ENCODE measurements around the gene ST6GAL2. TPM values are rescaled to one million over a fixed set of nuclear protein-coding genes. Genes with fewer than 3 reads are reported as not detected.

Gene ST6GAL2, protein sequence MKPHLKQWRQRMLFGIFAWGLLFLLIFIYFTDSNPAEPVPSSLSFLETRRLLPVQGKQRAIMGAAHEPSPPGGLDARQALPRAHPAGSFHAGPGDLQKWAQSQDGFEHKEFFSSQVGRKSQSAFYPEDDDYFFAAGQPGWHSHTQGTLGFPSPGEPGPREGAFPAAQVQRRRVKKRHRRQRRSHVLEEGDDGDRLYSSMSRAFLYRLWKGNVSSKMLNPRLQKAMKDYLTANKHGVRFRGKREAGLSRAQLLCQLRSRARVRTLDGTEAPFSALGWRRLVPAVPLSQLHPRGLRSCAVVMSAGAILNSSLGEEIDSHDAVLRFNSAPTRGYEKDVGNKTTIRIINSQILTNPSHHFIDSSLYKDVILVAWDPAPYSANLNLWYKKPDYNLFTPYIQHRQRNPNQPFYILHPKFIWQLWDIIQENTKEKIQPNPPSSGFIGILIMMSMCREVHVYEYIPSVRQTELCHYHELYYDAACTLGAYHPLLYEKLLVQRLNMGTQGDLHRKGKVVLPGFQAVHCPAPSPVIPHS
- total RNA-seq (ENCODE audit: insufficient read depth, low replicate concordance) = 117 TPM

DNA sequence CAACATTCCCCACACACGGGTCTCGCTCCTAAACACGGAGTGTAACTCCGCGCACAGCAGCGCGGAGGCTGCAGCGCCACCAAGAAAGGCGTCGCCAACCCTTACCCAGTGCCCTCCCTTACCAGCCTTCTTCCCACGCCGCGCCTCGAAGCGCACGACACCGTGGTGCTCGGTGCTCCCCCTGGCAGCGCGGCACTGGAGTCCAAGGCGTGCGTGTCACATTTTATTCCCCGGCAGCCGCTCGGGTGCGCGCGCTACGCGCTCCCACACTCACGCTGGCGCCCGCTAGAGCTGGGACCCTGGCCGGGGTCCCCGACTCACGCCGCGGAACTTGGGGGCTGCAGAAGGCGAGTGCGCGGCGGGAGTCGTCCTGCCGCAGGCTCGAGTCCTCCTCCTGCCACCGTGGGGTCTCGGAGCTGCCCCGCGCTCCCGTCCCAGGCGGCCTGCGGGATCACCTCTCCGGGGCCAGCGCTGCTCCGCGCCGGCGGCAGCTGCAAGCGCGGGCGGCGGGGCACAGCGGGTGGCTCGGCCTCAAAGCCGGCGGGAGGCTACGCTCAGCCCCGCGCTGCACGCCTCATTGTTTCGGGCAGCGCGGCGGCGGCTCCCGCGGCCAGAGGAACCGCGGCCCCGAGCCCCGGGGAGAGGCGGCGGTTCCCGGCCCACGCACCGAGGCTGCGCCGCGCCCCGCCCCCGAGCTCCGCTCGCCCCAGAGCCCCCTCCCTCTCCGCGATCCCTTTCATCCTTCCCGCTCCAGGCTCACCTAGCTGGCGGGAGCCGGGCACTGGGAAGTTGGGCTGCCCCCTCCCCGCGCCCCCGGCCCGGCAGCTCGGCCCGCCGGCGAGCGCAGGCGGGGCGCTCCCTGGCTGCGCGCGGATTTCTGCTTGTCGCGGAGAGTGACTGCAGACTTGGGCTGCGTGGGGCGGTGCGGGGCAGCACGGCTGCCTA, at the start of gene ST6GAL2:
Gene ST6GAL2 (minus strand): TSS at position 197 of the 945 bp plus-strand sequence. CDS start 42,190 bp downstream, outside the sequence.
- peak; percentile 64 for DNase-seq (ENCODE audit: low spot score)

DNA sequence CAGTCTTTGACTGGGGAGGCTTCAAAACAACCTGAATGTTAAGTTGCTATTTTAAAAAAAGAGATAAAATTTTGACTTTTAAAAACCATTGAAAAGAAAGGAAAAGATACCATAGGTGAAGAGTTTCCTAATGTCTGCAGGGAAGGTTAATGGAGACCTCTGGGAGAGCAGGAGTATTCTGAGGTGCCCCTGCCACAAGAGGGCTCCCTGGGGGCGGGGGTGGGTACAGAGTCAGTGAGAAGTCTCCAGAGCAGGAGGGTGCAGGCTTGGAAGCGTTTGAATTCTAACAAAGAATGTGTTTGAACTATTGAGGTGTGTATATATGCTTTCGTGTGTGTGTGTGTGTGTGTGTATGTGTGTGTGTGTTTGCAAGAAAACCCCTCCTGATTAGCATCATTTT, 46.7 kb upstream of the ST6GAL2 start:
- no peak for DNase-seq (ENCODE audit: low spot score)

DNA sequence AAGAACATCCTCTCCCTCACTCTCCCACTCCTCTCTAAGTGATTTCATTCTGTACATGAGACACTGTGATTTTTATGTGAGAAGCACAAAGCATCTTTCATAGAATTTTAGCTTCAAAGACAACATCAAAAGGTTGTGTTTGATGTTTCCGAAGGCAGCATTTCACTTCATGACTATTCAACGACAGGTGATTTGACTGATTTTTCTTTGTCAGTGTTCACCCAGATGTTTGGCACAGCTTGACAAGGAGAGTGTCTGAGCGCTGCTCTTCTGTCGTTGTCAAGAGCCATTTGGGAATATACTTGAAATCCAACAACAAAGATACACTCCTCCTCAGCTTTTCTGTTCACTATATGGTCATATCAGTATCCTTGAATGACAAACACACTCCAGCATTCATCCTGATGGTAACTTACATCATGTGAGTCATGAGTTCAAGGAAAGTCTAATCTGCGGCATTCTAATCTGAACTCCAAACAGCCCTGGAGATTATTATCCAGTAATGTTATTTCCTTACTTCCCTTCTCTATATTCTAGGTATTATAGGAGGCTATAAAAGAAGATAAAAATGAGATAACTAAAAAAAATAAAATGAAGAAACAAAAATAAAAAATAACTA, 45.9 kb upstream of the ST6GAL2 start:
- no peak for DNase-seq (ENCODE audit: low spot score)

DNA sequence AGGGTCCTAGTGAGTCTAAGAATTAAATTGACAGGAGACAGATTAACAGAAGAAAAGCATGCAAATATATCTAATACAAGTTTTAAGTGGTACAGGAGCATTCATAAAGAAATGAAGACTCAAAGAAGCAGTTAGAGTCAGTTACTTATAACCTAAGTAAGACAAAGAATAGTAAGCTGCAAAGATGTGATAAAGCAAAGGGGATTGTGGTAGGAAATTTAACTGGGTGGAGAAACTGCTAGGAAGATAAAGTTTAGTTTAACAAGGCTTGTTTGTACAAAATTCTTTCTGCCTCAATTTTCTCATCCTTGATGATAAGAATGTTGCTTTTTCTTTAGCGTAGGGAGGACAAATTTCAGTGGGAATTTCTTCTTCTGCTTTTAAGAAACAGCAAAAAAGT, 35.5 kb upstream of the ST6GAL2 start:
- DNase-seq (ENCODE audit: low spot score) = no peak

DNA sequence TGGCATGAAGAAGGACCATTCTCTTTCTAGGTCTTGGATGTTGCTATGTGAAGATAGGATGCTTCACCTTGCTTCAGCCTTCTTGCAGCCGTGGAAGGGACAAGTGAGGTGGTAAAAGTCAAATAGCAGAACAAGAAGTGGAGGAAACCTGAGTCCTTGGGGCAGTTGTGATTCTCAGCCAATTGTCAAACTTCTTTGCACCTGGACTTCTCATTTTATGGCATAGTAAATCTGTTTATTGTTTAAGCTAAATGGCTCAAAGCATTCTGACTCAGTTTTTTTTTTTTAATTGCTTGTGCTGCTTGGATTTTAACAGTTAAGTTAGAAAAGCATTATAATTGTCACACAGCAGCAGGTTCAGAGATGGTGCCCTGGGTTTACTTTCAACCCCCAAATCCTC, 33.0 kb upstream of the ST6GAL2 start:
- no peak for DNase-seq (ENCODE audit: low spot score)

DNA sequence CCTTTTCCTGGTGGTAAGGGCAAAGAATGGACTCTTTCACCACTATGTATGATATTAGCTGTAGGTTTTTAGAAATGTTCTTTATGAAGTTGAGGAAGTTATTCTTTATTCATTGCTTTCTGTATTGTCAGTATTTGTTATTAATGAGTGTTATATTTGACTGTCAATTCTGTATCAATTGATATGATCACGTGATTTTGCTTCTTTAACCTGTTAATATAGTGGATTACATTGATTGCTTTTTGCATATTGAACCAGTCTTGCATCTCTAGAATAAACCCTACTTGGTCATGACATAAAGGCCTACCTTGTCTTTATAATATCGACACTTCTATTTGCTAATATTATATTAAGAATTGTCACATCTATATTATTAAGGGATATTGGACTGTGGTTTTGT, 18.3 kb upstream of the ST6GAL2 start:
- no peak for DNase-seq (ENCODE audit: low spot score)

DNA sequence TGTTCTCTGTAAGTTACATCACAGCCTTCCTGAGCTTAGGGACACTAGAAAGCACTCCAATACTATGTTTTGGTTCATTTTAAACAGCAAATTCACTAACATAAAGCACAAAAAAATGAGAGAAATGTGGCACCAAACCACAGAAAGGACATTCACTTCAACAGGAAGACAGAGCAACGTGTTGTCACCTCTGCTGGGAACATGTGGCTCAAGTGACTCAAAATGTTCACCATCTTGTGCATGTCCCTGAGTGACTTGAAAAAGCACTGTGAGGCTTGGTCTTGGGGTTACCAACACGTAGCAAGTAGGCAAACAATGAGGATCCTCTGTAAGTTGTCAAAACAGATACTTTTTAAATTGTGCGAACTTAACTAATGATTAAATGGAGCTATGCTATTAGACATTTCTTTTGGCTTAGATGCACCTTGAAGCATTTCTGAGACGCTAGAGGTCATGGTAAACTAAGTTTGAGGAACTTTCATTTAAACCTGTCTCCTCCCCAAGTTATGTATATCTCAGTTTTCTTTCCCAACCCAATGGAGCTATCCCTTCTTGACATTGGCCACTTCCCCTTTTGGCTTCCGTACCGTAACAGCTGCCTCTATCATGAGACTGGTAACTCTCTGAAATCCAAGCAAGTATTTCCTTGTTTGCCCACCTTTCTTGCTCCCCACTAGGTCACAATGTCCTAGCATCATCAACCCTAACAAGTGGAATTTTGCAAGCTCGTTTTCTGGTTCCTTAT, 14.0 kb upstream of the ST6GAL2 start:
- DNase-seq (ENCODE audit: low spot score) = no peak

DNA sequence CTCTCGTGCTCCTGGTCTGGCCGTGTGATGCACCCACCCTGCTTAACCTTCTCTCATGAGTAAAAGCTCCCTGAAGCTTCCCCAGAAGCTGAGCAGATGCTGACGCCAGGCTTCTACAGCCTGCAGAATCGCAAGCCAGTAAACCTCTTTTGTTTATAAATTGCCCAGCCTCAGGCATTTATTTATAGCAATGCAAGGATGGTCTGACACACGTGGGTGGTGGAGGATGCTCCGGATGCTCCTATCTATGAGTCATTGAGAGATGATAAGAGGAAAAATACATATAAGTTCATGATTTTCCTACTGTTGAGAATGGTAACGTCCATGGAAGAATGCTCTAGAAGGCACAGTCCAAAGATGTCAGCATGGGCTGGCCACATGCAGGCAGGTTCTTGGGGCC, 8.6 kb upstream of the ST6GAL2 start:
- no peak for DNase-seq (ENCODE audit: low spot score)

DNA sequence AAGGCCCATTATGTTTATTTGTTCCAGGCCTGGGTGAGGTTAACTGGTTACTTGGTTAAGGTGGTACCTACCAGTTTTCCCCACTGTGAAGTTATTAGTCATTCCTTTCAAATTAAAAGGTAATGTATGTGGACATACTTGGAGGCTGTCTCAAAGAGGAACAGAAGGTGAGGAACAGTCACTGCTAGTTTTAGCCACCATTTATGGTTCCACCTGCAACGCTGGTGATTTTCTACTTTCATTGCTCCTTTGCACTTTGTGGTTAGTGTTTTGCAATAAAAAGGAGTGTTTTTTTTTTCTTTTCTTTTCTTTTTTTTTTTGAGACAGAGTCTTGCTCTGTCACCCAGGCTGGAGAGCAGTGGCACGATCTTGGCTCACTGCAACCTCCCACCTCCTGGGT, 6.1 kb upstream of the ST6GAL2 start:
- no peak for DNase-seq (ENCODE audit: low spot score)

DNA sequence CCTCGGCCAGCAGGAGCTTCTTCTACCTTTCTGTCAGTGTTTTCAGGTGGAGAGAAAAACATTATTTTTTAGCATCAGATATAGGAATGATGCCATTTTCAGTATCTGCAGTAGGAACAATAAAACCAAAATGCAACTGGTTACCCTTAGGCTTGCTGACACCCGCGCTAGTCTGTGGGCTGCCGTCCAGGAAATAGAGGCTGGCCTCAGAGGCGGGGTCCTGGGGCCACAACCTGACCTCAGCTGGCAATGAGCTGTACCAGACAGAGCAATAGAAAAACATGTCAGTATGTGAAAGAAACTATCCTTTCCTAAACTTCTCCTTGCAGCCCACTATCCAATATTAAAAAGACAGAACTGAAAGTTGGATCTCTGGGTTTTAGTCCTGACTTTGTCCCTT, 4.6 kb upstream of the ST6GAL2 start:
- no peak for DNase-seq (ENCODE audit: low spot score)

DNA sequence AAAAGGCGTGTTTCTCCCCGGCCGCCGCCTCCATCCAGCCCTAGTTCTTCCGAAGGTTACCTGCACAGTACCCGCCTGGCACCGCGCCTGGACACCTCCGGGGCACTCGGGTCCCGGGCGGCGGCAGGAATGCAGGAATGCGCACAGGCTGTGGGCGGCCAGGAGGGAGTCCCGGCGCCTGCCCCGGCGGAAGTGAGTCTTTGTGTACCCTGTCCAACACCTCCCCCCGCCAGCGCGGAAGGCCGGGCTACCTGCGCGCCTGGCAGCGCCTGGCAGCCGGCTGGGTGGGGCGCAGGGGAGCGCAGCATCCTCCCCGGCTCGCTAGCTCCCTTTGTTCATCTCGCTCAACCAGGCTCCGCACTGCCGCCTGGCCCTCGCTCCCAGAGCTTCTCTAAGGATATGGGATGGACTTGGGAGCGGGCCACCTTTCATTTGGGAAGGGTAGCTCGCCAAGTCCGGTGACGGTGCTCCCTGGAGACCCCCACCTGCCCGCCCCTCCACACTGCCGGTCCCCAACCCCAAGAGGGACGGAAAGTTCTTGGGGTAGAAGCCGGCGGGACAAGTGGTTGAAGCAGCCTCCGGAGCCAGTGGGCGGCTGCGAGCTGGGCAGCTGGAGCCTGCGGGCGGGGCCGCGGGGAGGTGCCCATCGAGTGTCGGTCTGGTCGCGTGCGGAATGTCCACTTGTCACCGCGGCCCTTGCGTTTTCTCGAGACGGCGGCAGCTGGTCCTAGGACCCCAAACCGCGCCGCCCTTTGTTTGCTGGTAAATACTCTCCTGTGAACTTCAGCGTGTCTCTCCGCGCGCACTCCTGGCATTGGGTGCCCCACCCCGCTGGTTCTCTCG, 1.2 kb upstream of the ST6GAL2 start:
- DNase-seq (ENCODE audit: low spot score) = peak; percentile 66

DNA sequence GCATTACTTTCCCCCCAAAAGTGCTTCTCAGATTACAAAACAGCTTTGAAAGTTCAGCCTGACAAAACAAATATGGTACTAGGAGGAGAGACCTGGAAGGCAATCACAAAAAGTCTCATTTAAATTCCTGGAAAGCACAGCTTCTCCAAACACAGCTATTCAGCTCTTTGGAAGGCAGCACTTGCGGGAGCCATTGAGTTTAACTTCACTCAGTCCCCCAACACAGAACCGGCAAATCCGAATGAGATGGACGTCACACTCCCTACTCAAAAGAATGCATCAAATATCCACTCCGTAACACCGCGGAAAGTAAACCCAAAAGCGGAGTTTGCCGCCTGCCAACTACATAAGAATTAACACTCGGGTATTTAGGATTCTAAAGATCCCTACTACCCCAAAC, 638 bp downstream of the ST6GAL2 start:
- DNase-seq (ENCODE audit: low spot score) = peak; percentile 78

DNA sequence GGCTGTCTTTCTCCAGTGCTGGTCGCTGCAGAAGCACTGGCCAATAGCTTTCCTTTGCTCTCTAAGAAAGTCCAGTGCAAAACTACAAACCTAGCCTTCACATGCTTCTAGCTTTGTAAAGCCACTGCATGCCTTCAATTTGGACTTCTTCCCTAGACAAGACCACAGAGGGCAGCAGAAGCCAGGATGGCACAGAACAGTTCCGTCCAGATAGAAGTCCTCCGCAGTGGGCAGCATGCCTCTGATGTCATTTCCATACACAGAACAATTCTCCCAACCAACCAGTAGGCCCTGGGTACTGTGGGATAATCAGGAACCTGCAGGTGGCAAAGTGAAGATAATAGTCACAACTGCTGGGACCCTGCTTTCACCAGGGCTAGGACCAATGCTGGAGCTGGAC, 3.3 kb downstream of the ST6GAL2 start:
- DNase-seq (ENCODE audit: low spot score) = peak; percentile 35

DNA sequence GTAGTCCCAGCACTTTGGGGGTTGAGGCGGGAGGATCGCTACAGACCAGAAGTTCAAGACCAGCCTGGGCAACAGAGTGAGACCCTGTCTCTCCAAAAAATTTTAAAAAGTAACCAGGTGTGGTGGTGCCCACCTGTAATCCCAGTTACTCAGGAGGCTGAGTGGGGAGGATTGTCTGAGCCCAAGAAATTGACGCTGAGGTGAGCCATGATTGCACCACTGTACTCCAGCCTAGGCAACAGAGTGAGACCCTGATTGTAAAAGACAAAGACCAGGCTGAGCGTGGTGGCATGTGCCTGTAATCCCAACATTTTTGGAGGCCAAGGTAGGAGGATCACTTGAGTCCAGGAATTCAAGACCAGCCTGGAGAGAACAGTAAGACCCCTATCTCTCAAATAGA, 7.8 kb downstream of the ST6GAL2 start:
- DNase-seq (ENCODE audit: low spot score) = no peak

DNA sequence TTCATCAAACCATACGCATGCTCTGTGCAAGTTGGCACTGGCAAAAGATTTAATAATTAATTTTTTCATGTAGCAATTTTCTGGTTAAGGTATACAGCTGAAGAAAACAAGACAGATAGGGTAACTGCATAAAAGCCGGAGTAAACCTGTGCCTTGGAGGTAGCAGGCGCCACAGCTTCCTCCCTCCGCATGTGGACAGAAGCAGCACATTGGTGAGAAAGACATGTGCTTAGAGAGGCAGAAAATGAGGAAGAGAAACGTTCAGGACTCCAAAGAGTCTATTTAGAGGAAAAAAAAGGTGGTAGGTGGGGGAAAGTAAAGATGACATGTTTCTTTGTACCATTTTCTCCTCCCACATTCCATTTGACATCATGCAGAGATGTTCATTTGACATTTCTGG, 9.3 kb downstream of the ST6GAL2 start:
- no peak for DNase-seq (ENCODE audit: low spot score)

DNA sequence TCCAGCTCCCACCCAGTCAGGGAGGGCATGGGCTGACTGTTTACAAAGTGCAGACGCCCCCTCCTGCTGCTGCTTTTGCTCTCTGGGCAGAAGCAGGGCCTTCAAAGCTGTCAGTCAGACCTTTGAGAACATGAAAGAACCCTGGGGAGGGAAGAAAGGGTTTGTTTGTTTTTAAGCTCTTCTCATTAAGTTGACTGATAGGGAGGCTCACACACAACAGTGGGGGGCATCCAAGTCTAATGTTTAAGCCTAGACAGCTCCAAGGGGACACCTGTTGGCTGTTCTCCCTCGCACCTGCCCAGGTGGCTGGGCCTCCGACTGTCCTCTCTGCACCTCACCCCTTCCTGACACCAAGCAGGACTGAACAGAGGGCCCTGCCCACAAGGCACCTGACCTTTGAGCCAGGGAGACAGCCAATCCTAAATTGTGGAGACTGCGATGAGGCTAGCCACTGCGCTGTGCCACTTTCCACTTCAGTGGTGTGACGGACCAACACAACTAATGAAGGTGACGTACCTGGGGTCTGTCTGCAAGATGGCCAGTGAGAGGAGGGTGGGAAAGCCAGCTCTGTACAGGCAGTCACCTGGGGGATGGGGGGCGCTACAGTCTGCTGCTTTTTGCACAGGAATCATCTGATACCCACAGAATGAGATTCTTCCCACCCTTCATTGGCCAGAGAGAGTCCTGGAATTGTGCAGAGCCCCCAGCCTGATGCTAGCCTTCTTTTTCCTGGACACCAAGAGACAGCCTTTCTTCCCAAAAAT, 16.3 kb downstream of the ST6GAL2 start:
- DNase-seq (ENCODE audit: low spot score) = no peak

DNA sequence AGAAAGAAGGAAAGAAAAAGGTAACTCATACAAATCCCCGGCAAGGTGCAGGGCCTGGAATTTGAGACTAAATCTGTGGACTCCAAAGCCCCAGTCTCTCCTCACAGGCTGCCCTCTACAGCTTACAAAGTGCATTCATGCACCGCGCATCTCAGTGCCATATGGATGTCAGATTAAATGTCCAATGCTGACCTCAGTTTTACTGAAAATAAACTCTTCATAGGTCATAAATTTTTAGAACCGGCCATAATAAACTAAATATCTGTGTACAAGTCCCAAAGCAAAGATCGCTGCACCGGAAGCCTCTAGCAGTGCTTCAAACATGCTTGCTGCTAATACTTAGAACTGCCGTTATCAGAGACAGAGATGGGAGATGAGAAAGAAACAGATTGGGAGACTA, 17.7 kb downstream of the ST6GAL2 start:
- peak; percentile 44 for DNase-seq (ENCODE audit: low spot score)

DNA sequence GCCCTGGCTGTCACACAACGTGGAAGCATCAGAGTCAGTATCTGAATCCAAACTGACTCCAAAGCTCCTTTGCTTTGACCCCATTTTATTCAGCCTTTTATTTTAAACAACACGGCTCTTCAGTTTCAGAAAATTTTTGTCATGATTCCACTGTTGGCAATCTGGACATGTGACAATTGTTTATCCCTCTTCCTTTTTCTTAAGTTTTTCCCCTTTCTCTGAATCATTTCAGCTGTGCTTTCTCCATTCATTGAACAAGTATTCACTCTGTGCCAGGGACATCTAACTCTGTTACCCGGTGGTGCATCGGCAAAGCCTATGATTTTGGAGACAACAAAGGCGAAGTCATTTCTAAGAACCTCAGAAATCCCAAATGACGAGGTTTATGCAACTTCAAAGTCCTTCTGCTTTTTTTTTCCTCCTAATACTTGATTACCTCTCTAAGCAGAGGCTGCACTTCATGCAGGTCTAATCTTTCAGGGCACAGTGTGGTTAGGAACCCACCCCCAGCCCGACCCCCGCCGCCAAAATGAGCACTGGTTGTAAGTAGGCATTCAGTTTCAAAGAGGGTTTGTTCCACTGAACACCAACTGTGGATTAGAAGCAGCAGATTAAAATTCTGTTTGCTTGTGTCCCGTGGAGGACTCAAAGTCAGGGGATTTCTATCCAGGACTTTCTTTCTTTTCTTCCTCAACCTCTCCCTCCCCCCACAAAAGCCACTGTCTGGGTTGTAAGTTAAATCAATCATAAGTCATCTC, 18.6 kb downstream of the ST6GAL2 start:
- peak; percentile 31 for DNase-seq (ENCODE audit: low spot score)

DNA sequence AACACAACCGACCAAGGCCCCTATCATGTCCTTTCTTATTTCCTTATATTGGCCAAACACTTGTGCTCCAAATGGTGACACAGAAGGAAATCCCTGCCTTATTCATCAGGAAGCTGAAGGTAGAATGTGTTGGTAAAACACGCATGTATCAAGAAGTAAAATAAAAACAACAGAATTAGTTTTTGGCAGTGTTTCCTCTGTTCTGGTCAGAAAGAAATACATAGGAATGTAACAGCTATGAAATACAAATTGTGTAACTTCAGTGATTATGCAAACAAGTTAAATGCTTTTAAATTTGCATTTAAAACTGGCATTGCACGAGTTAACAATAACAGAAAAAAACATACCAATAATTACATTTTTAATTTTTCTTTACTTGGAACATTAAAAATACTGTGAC, 19.3 kb downstream of the ST6GAL2 start:
- DNase-seq (ENCODE audit: low spot score) = no peak

Measured in umbilical cord (tissue), 2 donors.